Right atrium auricular region (tissue), 2 donors: ENCODE measurements around the gene ADK. TPM values are rescaled to one million over a fixed set of nuclear protein-coding genes. Genes with fewer than 3 reads are reported as not detected.

ENCODE experiments used
- DNase-seq: peaks from one replicate; pipeline ENCODE4 v3.0.0-alpha.2; 2019; ENCODE audit warnings: low spot score
- H3K27ac ChIP-seq, 2 donors: fragments of 200-600 bp; sonication (generic); 1 replicate in 1 of 2; 2 replicates in 1 of 2; pipeline ENCODE4 v1.5.1; 2016 to 2019
- H3K27me3 ChIP-seq, 2 donors: fragments of 200-600 bp; sonication (generic); one replicate each; pipeline versions ENCODE4 v1.5.1 to v1.6.0; 2017 to 2019
- H3K36me3 ChIP-seq: fragments of 200-600 bp; sonication (generic); one replicate; pipeline ENCODE4 v1.5.1; 2016
- H3K4me1 ChIP-seq, 2 donors: fragments of 200-600 bp; sonication (generic); one replicate each; pipeline versions ENCODE4 v1.5.1 to v1.6.0; 2017 to 2019
- H3K4me3 ChIP-seq, 2 donors: fragments of 200-600 bp; sonication (generic); 1 replicate in 1 of 2; 2 replicates in 1 of 2; pipeline ENCODE4 v1.5.1; 2017 to 2019; ENCODE audit warnings: mild to moderate bottlenecking in 1 of 2, moderate library complexity in 1 of 2
- H3K9me3 ChIP-seq, 2 donors: fragments of 200-600 bp; sonication (generic); one replicate each; pipeline ENCODE4 v1.5.1; 2019
- CTCF ChIP-seq, 2 donors: fragments of 200-600 bp; sonication (generic); IDR thresholded peaks; one replicate each; pipeline ENCODE4 v1.5.1; 2019; ENCODE audit warnings: antibody characterized with exemption in 2 of 2
- total RNA-seq, 2 donors: library from RNA; depleted of rRNA; stranded (reverse); fragments of >200 nt; gene quantifications; one replicate each; pipeline ENCODE4 v1.1.0, GENCODE V29; 2016

Gene ADK
- total RNA-seq, 2 donors from 2014 or later = 23.7 to 31.6 TPM

GRCh38 chr10:74738985-74739567 lies 588.1 kb downstream of the ADK start:
- Histone ChIP-seq H3K4me1 (no peaks in the 10 kb centered on the region), H3K9me3 (no peaks in the 10 kb centered on the region), H3K4me3 (no peak overlapping the region), H3K36me3 (no peaks in the 10 kb centered on the region), H3K27ac (no peak overlapping the region), H3K27me3 (no peaks in the 10 kb centered on the region)
- no peak for DNase-seq
- TF ChIP-seq CTCF (IDR thresholded peaks at IDR 0.05) = peak in 1 of 2 donors; percentile 39

GRCh38 chr10:74743401-74743800 lies 592.4 kb downstream of the ADK start:
- DNase-seq = no peak
- TF ChIP-seq CTCF (IDR thresholded peaks at IDR 0.05) = no peak
- Histone ChIP-seq H3K36me3 (no peaks in the 10 kb centered on the region), H3K27me3 (no peaks in the 10 kb centered on the region), H3K27ac (no peak overlapping the region), H3K9me3 (no peaks in the 10 kb centered on the region), H3K4me1 (no peaks in the 10 kb centered on the region), H3K4me3 (no peak overlapping the region)

- no peaks in the 10 kb centered on the region for H3K9me3 ChIP-seq
- DNase-seq = no peak
- no peaks in the 10 kb centered on the region for H3K27me3 ChIP-seq
- no peaks in the 10 kb centered on the region for H3K4me1 ChIP-seq
- no peak for TF ChIP-seq CTCF (IDR thresholded peaks at IDR 0.05)
- H3K27ac ChIP-seq = no peak overlapping the region
- H3K4me3 ChIP-seq = no peak overlapping the region
- H3K36me3 ChIP-seq = no peaks in the 10 kb centered on the region
Measured at GRCh38 chr10:74745449-74745848, 594.4 kb downstream of the ADK start.

- Histone ChIP-seq H3K36me3 (no peaks in the 10 kb centered on the region), H3K9me3 (no peaks in the 10 kb centered on the region), H3K27ac (no peak overlapping the region), H3K4me1 (no peaks in the 10 kb centered on the region), H3K27me3 (no peaks in the 10 kb centered on the region), H3K4me3 (no peak overlapping the region)
- no peak for TF ChIP-seq CTCF (IDR thresholded peaks at IDR 0.05)
- peak; percentile 26 for DNase-seq
Measured at GRCh38 chr10:74746813-74747212, 595.8 kb downstream of the ADK start.

- Histone ChIP-seq H3K27me3 (no peaks in the 10 kb centered on the region), H3K36me3 (no peaks in the 10 kb centered on the region), H3K9me3 (no peaks in the 10 kb centered on the region), H3K4me1 (no peaks in the 10 kb centered on the region), H3K4me3 (no peak overlapping the region), H3K27ac (no peak overlapping the region)
- TF ChIP-seq CTCF (IDR thresholded peaks at IDR 0.05) = no peak
- no peak for DNase-seq
Measured at GRCh38 chr10:74748468-74749031, 597.5 kb downstream of the ADK start.

- no peaks in the 10 kb centered on the region for H3K27me3 ChIP-seq
- no peak for DNase-seq
- H3K4me3 ChIP-seq = no peak overlapping the region
- H3K27ac ChIP-seq = no peak overlapping the region
- no peaks in the 10 kb centered on the region for H3K9me3 ChIP-seq
- no peak for TF ChIP-seq CTCF (IDR thresholded peaks at IDR 0.05)
- H3K36me3 ChIP-seq = no peaks in the 10 kb centered on the region
- no peaks in the 10 kb centered on the region for H3K4me1 ChIP-seq
Measured at GRCh38 chr10:74750848-74751274, 599.8 kb downstream of the ADK start.
